ENCODE results near the gene CHMP4A. TPM values are rescaled to one million over a fixed set of nuclear protein-coding genes. Genes with fewer than 3 reads are reported as not detected.

The CHMP4A gene
- total and polyA plus RNA-seq, 9 of the 15 experiments (the other 6 are each of a cell fraction or from before 2014, with no cell fraction given), result 28.8 to 104 (median 52.7) TPM

GRCh38 chr14:24255931-24256711 is 42.8 kb upstream of the CHMP4A start (continued):
- TF ChIP-seq MIER1 (IDR thresholded peaks at IDR 0.05; ENCODE audit: low read depth) (no peak), NCOR1 (IDR thresholded peaks at IDR 0.05) (peak; percentile 96), TAL1 (IDR thresholded peaks at IDR 0.05) (peak; percentile 90), ZKSCAN1 (IDR thresholded peaks at IDR 0.05; ENCODE audit: low read depth, low read length) (0 out of 2 replicates have a peak, but pooled peaks have one; percentile 13), NCOA1 (IDR thresholded peaks at IDR 0.05; ENCODE audit: low read depth) (peak; percentile 64; the same call in 1 of the 2 replicates), MXI1 (IDR thresholded peaks at IDR 0.05; ENCODE audit: low read depth, low read length) (no peak), ZNF57 (CRISPR knock-in tag; IDR thresholded peaks at IDR 0.05) (no peak), VEZF1 (CRISPR knock-in tag; IDR thresholded peaks at IDR 0.05) (peak; percentile 54), LEF1 (IDR thresholded peaks at IDR 0.05) (peak; percentile 73; the same call in 1 of the 2 replicates), ZFPM2 (CRISPR knock-in tag; IDR thresholded peaks at IDR 0.05) (no peak), CCNT2 (IDR thresholded peaks at IDR 0.05; ENCODE audit: borderline replicate concordance, extremely low read depth, insufficient read length, low read depth, low read length) (no peak), HMG20A (CRISPR knock-in tag; conservative IDR thresholded peaks at IDR 0.05) (no peak), CREB1 (IDR thresholded peaks at IDR 0.05) (0 out of 2 replicates have a peak, but pooled peaks have one; percentile 55), CREB1 (CRISPR knock-in tag; IDR thresholded peaks at IDR 0.05) (no peak), TBL1XR1 (IDR thresholded peaks at IDR 0.05; ENCODE audit: low read length in 2 of 2) (peak in 1 of 2 experiments; percentile 60; a peak in 1 of 4 replicates), DPF2 (IDR thresholded peaks at IDR 0.05) (peak; percentile 86), SRSF9 (IDR thresholded peaks at IDR 0.05; ENCODE audit: borderline replicate concordance, low read depth, low read length) (no peak), ZNF589 (CRISPR knock-in tag; IDR thresholded peaks at IDR 0.05; ENCODE audit: low read depth) (0 out of 2 replicates have a peak, but pooled peaks have one; percentile 40), STAT6 (CRISPR knock-in tag; IDR thresholded peaks at IDR 0.05) (no peak), RNF2 (IDR thresholded peaks at IDR 0.05) (peak; percentile 75), POU5F1 (IDR thresholded peaks at IDR 0.05; ENCODE audit: borderline replicate concordance, low read depth, low read length, partially characterized antibody) (no peak), ZBTB17 (CRISPR knock-in tag; IDR thresholded peaks at IDR 0.05) (peak; percentile 61; the same call in 1 of the 2 replicates), ZNF395 (CRISPR knock-in tag; IDR thresholded peaks at IDR 0.05) (peak; percentile 26; the same call in 1 of the 2 replicates), ZBTB7A (IDR thresholded peaks at IDR 0.05; ENCODE audit: borderline replicate concordance, control insufficient read depth, low read depth, low read length) (0 out of 2 replicates have a peak, but pooled peaks have one; percentile 15)

Data from K562 (cell line).